Neural cell (in vitro differentiated cells): Measurements from ENCODE around the gene CNNM3. TPM values are rescaled to one million over a fixed set of nuclear protein-coding genes. Genes with fewer than 3 reads are reported as not detected.
A peak's percentile ranks its signal among the peaks of the same experiment; 100 is the strongest.

Source experiments
- H2AFZ ChIP-seq: fragments of 200-600, 300-800 bp; sonication (generic), shearing (Covaris generic); 2 replicates; pipeline ENCODE4 v1.6.0; 2014; ENCODE audit warnings: low read depth, mild to moderate bottlenecking, antibody characterized with exemption, low read length, moderate library complexity
- H3F3A ChIP-seq: fragments of 200-600 bp; shearing (Covaris generic); 2 replicates; pipeline ENCODE4 v1.6.1; 2016; ENCODE audit warnings: mild to moderate bottlenecking, moderate library complexity, mixed read lengths, antibody characterized with exemption, low read length; ENCODE audit not compliant: insufficient read depth, poor library complexity, severe bottlenecking
- H3K27ac ChIP-seq: fragments of 200-600, 300-800 bp; sonication (generic), shearing (Covaris generic); 2 replicates; pipeline ENCODE4 v1.5.1; 2014; ENCODE audit warnings: mild to moderate bottlenecking, low read length, moderate library complexity
- H3K27me3 ChIP-seq: fragments of 300-800, 200-600 bp; sonication (generic), shearing (Covaris generic); 2 replicates; pipeline ENCODE4 v1.6.0; 2014; ENCODE audit warnings: mild to moderate bottlenecking, low read depth, low read length, moderate library complexity; ENCODE audit not compliant: insufficient read depth
- H3K36me3 ChIP-seq: fragments of 300-800, 200-600 bp; sonication (generic), shearing (Covaris generic); 2 replicates; pipeline ENCODE4 v1.5.1; 2014; ENCODE audit warnings: mild to moderate bottlenecking, antibody characterized with exemption, low read length, moderate library complexity; ENCODE audit not compliant: insufficient read depth
- H3K4me2 ChIP-seq: fragments of 300-800, 200-600 bp; sonication (generic), shearing (Covaris generic); 2 replicates; pipeline ENCODE4 v1.6.0; 2014; ENCODE audit warnings: mild to moderate bottlenecking, low read length
- H3K4me3 ChIP-seq: fragments of 300-800, 200-600 bp; sonication (generic), shearing (Covaris generic); 2 replicates; pipeline ENCODE4 v1.5.1; 2014; ENCODE audit warnings: mild to moderate bottlenecking, low read length, moderate library complexity
- H3K79me2 ChIP-seq: fragments of 200-600 bp; shearing (Covaris generic); replicated peaks from 2 replicates; pipeline ENCODE4 v1.6.0; 2014; ENCODE audit warnings: mild to moderate bottlenecking, low read length, moderate library complexity; ENCODE audit not compliant: insufficient read depth
- H3K9ac ChIP-seq: fragments of 300-800, 200-600 bp; sonication (generic), shearing (Covaris generic); 2 replicates; pipeline ENCODE4 v1.6.1; 2016; ENCODE audit warnings: mild to moderate bottlenecking, low read length, mixed read lengths
- H3K9me2 ChIP-seq: fragments of 200-600 bp; shearing (Covaris generic); 2 replicates; pipeline ENCODE4 v1.6.1; 2016; ENCODE audit warnings: mild to moderate bottlenecking, low read length, mixed read lengths; ENCODE audit not compliant: insufficient read depth
- H3K9me3 ChIP-seq: fragments of 200-600, 300-800 bp; sonication (generic), shearing (Covaris generic); 2 replicates; pipeline ENCODE4 v1.6.1; 2016; ENCODE audit warnings: mild to moderate bottlenecking, mixed run types, low read length, moderate library complexity, mixed read lengths
- H4K20me1 ChIP-seq: fragments of 200-600 bp; shearing (Covaris generic); 2 replicates; pipeline ENCODE4 v1.6.1; 2016; ENCODE audit warnings: mild to moderate bottlenecking, mixed run types; ENCODE audit not compliant: insufficient read depth
- EP300 ChIP-seq: fragments of 450-650 bp; conservative IDR thresholded peaks from 2 replicates; pipeline ENCODE4 v1.6.1; 2014; ENCODE audit warnings: antibody characterized with exemption, mild to moderate bottlenecking, moderate library complexity; ENCODE audit not compliant: poor library complexity, severe bottlenecking
- EZH2 ChIP-seq: fragments of 200-600, 300-800 bp; shearing (Covaris generic), sonication (generic); IDR thresholded peaks from 2 replicates; pipeline ENCODE4 v1.6.1; 2014; ENCODE audit warnings: antibody characterized with exemption, low read length, borderline replicate concordance, mild to moderate bottlenecking; ENCODE audit not compliant: insufficient read depth, poor library complexity, severe bottlenecking
- MXI1 ChIP-seq: fragments of 450-650 bp; conservative IDR thresholded peaks from 2 replicates; pipeline ENCODE4 v1.6.1; 2014; ENCODE audit warnings: antibody characterized with exemption, mild to moderate bottlenecking; ENCODE audit not compliant: poor library complexity, severe bottlenecking
- POLR2AphosphoS5 ChIP-seq: IDR thresholded peaks from 2 replicates; pipeline ENCODE4 v1.6.1; 2012
- RAD21 ChIP-seq: fragments of 450-650 bp; conservative IDR thresholded peaks from 2 replicates; pipeline ENCODE4 v1.6.1; 2014; ENCODE audit warnings: antibody characterized with exemption, mild to moderate bottlenecking, moderate library complexity
- REST ChIP-seq: IDR thresholded peaks from 2 replicates; pipeline ENCODE4 v1.6.1; 2012; ENCODE audit warnings: borderline replicate concordance
- SMC3 ChIP-seq: fragments of 450-650 bp; conservative IDR thresholded peaks from 2 replicates; pipeline ENCODE4 v1.6.1; 2014; ENCODE audit warnings: antibody characterized with exemption, mild to moderate bottlenecking, moderate library complexity; ENCODE audit not compliant: poor library complexity
- TAF1 ChIP-seq: IDR thresholded peaks from 2 replicates; pipeline ENCODE4 v1.6.1; 2012; ENCODE audit warnings: low read depth
- polyA plus RNA-seq: library from polyadenylated mRNA; depleted of rRNA; stranded (reverse); fragments of >200 nt; gene quantifications from 2 replicates; pipeline ENCODE4 v1.2.3, GENCODE V29; 2014
- TF ChIP-seq, protein P1 (sequence below): fragments of 450-650 bp; IDR thresholded peaks from 2 replicates; pipeline ENCODE4 v1.5.1; 2014; ENCODE audit warnings: antibody characterized with exemption, mild to moderate bottlenecking, moderate library complexity; ENCODE audit not compliant: poor library complexity, severe bottlenecking

The CNNM3 gene
- polyA plus RNA-seq, 1 donor from 2014 or later = 9.6 TPM

GRCh38 chr2:96819876-96820511 is 3.9 kb downstream of the CNNM3 start:
- no peaks in the 10 kb centered on the region for H3K9me3 ChIP-seq
- H4K20me1 ChIP-seq = no peaks in the 10 kb centered on the region
- peak overlapping the region; percentile 75 for H3K4me3 ChIP-seq
- peaks cover 32% of the 10 kb centered on the region for H3K79me2 ChIP-seq
- H3K27ac ChIP-seq = no peak overlapping the region
- H3K27me3 ChIP-seq = no peaks in the 10 kb centered on the region
- H3K36me3 ChIP-seq = no peaks in the 10 kb centered on the region
- H3K9ac ChIP-seq = no peak overlapping the region
- TF ChIP-seq, protein P1, sequence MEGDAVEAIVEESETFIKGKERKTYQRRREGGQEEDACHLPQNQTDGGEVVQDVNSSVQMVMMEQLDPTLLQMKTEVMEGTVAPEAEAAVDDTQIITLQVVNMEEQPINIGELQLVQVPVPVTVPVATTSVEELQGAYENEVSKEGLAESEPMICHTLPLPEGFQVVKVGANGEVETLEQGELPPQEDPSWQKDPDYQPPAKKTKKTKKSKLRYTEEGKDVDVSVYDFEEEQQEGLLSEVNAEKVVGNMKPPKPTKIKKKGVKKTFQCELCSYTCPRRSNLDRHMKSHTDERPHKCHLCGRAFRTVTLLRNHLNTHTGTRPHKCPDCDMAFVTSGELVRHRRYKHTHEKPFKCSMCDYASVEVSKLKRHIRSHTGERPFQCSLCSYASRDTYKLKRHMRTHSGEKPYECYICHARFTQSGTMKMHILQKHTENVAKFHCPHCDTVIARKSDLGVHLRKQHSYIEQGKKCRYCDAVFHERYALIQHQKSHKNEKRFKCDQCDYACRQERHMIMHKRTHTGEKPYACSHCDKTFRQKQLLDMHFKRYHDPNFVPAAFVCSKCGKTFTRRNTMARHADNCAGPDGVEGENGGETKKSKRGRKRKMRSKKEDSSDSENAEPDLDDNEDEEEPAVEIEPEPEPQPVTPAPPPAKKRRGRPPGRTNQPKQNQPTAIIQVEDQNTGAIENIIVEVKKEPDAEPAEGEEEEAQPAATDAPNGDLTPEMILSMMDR = peak; percentile 11
- no peak for TF ChIP-seq TAF1
- H2AFZ ChIP-seq = no peak overlapping the region
- H3F3A ChIP-seq = no peaks in the 10 kb centered on the region
- no peak overlapping the region for H3K4me2 ChIP-seq
- H3K9me2 ChIP-seq = no peaks in the 10 kb centered on the region

DNA sequence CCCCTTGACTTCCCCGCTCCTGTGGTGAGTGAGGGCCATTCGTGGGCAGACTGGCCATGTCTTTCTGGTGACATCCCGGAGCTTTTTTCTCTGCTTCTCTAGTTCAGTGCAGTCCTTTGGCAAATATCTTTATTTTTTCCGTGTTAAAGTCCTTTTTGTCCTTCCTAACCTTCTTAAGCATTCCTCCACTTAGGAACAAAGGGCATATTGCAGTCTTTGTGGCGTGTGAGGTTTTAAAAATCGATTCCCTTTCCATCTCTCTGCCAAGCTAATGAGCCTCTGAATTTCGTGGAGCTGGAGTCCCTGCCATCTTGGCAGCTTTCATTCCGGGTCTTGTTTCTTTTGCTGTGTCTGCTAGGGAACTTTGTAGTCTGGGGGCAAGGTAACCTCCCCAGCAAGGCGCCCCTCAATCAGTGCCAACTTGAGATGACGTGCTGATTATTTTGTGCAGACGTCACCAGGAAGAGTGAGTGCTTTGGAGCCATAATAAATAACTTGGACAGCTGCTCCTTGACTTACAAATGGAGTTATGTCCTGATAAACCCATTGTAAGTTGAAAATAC is 5.1 kb downstream of the CNNM3 start:
- Histone ChIP-seq H2AFZ (no peak overlapping the region), H3K9me2 (no peaks in the 10 kb centered on the region), H3F3A (no peaks in the 10 kb centered on the region), H3K36me3 (no peaks in the 10 kb centered on the region), H3K27ac (no peak overlapping the region), H3K27me3 (no peaks in the 10 kb centered on the region), H3K79me2 (peaks cover 32% of the 10 kb centered on the region), H3K9ac (no peak overlapping the region), H3K4me2 (no peak overlapping the region), H3K9me3 (no peaks in the 10 kb centered on the region), H4K20me1 (no peaks in the 10 kb centered on the region), H3K4me3 (peak overlapping the region; percentile 19)
- TF ChIP-seq POLR2AphosphoS5 = no peak
- no peak for TF ChIP-seq EZH2
- no peak for TF ChIP-seq SMC3
- no peak for TF ChIP-seq REST
- TF ChIP-seq RAD21 = no peak
- TF ChIP-seq TAF1 = no peak
- TF ChIP-seq MXI1 = no peak

GRCh38 chr2:96822786-96823185 is 6.7 kb downstream of the CNNM3 start:
- no peaks in the 10 kb centered on the region for H4K20me1 ChIP-seq
- peaks cover 7% of the 10 kb centered on the region for H3K36me3 ChIP-seq
- no peaks in the 10 kb centered on the region for H3K9me2 ChIP-seq
- H2AFZ ChIP-seq = no peak overlapping the region
- H3K9ac ChIP-seq = no peak overlapping the region
- no peak overlapping the region for H3K27ac ChIP-seq
- H3K27me3 ChIP-seq = no peaks in the 10 kb centered on the region
- TF ChIP-seq, protein P1 = no peak
- TF ChIP-seq MXI1 (no peak), EZH2 (no peak), REST (no peak), EP300 (no peak), TAF1 (no peak), POLR2AphosphoS5 (no peak), SMC3 (no peak), RAD21 (no peak)
- H3K4me2 ChIP-seq = no peak overlapping the region
- peaks cover 26% of the 10 kb centered on the region for H3K79me2 ChIP-seq
- H3K9me3 ChIP-seq = no peaks in the 10 kb centered on the region
- H3K4me3 ChIP-seq = no peak overlapping the region
- no peaks in the 10 kb centered on the region for H3F3A ChIP-seq
